HepG2 (cell line): ENCODE data around the gene OR6P1. TPM values are rescaled to one million over a fixed set of nuclear protein-coding genes. Genes with fewer than 3 reads are reported as not detected.

Source experiments
- DMTF1 ChIP-seq: sonication (generic); formaldehyde crosslinking; IDR thresholded peaks from 2 replicates; pipeline ENCODE4 v1.4.0; 2020; ENCODE audit warnings: mild to moderate bottlenecking, missing genetic modification reagents
- YEATS4 ChIP-seq: sonication (generic); formaldehyde crosslinking; IDR thresholded peaks from 2 replicates; pipeline ENCODE4 v1.4.0; 2020; ENCODE audit warnings: missing genetic modification reagents, borderline replicate concordance
- ZHX2 ChIP-seq, 2 experiments: sonication (generic) in 1 of 2; formaldehyde crosslinking in 1 of 2; IDR thresholded peaks; 2 replicates each; pipeline versions ENCODE4 v1.6.1 to v1.9.0; 2014 to 2022; ENCODE audit warnings: antibody characterized with exemption in 1 of 2, borderline replicate concordance in 1 of 2, inconsistent platforms in 1 of 2, low read depth in 1 of 2, missing genetic modification reagents in 1 of 2
- polyA plus RNA-seq, 8 experiments: library from polyadenylated mRNA; depleted of rRNA in 3 of 8; stranded (reverse) in 7 of 8; unstranded in 1 of 8; fragments of >200 nt; fragmentation: Illumina TruSeq in 4 of 8; extraction: Trizol in 4 of 8; gene quantifications; 2 replicates each; pipeline versions ENCODE4 v1.2.1 to v1.2.3, GENCODE V29; 2011 to 2016; ENCODE audit warnings: low read depth in 4 of 8, missing spikeins in 1 of 8, mixed read lengths in 1 of 8; ENCODE audit not compliant: insufficient read depth in 1 of 8
- total RNA-seq, 5 experiments: library from RNA; depleted of rRNA; stranded (reverse); fragments of >200 nt; fragmentation: Illumina TruSeq; extraction: Trizol; gene quantifications; 2 replicates each; pipeline ENCODE4 v1.2.3, GENCODE V29; 2016; ENCODE audit warnings: low read depth in 1 of 5

OR6P1 gene
- total and polyA plus RNA-seq, 2 of the 13 experiments (the other 11 are each of a cell fraction or from before 2014, with no cell fraction given), result not detected

- TF ChIP-seq ZHX2 (IDR thresholded peaks at IDR 0.05; ENCODE audit: low read depth), result no peak
- no peak for TF ChIP-seq ZHX2 (CRISPR knock-in tag; IDR thresholded peaks at IDR 0.05; ENCODE audit: borderline replicate concordance)
- no peak for TF ChIP-seq YEATS4 (CRISPR knock-in tag)
- no peak for TF ChIP-seq DMTF1 (CRISPR knock-in tag)
These were observed 49.3 kb downstream of the OR6P1 start (continued) for GRCh38 chr1:158520955-158521665.
